Ishikawa (cell line): ENCODE results near the gene NAB1.

Experiments
- CEBPB ChIP-seq: IDR thresholded peaks from 2 replicates; pipeline ENCODE4 v1.6.1; 2012
- CREB1 ChIP-seq: IDR thresholded peaks from 2 replicates; pipeline ENCODE4 v1.6.1; 2012; ENCODE audit warnings: low read depth
- EGR1 ChIP-seq: IDR thresholded peaks from 2 replicates; pipeline ENCODE4 v1.6.1; 2012
- EP300 ChIP-seq: IDR thresholded peaks from 2 replicates; pipeline ENCODE4 v1.6.1; 2012; ENCODE audit warnings: borderline replicate concordance
- FOXM1 ChIP-seq: IDR thresholded peaks from 2 replicates; pipeline ENCODE4 v1.6.1; 2012; ENCODE audit warnings: low read depth, borderline replicate concordance
- NFIC ChIP-seq: IDR thresholded peaks from 2 replicates; pipeline ENCODE4 v1.6.1; 2012
- RAD21 ChIP-seq: IDR thresholded peaks from 2 replicates; pipeline ENCODE4 v1.6.1; 2012; ENCODE audit warnings: low read depth
- TAF1 ChIP-seq: IDR thresholded peaks from 2 replicates; pipeline ENCODE4 v1.6.1; 2012; ENCODE audit warnings: low read depth, mild to moderate bottlenecking
- YY1 ChIP-seq: IDR thresholded peaks from 2 replicates; pipeline ENCODE4 v1.6.1; 2012; ENCODE audit warnings: low read depth
- TF ChIP-seq, protein P1 (sequence below): IDR thresholded peaks from 2 replicates; pipeline ENCODE4 v1.6.1; 2012
- TF ChIP-seq, protein P2 (sequence below): IDR thresholded peaks from 2 replicates; pipeline ENCODE4 v1.6.1; 2012
- TF ChIP-seq, protein P3 (sequence below): IDR thresholded peaks from 2 replicates; pipeline ENCODE4 v1.6.1; 2012; ENCODE audit warnings: low read depth, mild to moderate bottlenecking

DNA sequence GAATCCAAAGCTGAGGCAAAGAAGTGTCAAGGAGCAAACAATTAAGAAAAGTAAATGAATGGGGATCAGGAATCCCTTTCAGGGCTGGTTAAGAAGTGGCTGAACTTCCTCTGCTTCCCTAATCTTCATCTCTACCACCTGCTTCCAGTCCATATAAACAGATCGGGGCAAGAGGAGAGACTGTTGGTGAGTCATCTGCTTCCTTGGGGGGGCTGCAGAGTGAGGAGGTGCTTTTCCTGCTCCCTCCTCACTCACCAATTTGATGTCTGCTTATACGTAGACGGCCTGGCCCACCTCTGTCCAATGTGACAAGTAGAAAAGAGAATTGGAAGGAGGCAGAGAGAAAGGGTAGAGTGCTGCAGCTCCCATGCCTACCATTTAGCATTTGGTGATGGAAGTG lies 68.4 kb downstream of the NAB1 start:
- TF ChIP-seq EP300: no peak
- TF ChIP-seq, protein P1, sequence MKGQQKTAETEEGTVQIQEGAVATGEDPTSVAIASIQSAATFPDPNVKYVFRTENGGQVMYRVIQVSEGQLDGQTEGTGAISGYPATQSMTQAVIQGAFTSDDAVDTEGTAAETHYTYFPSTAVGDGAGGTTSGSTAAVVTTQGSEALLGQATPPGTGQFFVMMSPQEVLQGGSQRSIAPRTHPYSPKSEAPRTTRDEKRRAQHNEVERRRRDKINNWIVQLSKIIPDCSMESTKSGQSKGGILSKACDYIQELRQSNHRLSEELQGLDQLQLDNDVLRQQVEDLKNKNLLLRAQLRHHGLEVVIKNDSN: no peak
- no peak for TF ChIP-seq CEBPB
- no peak for TF ChIP-seq RAD21
- TF ChIP-seq, protein P2, sequence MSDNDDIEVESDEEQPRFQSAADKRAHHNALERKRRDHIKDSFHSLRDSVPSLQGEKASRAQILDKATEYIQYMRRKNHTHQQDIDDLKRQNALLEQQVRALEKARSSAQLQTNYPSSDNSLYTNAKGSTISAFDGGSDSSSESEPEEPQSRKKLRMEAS: no peak
- TF ChIP-seq YY1: no peak
- no peak for TF ChIP-seq TAF1
- no peak for TF ChIP-seq EGR1
- TF ChIP-seq CREB1: no peak
- no peak for TF ChIP-seq NFIC
- no peak for TF ChIP-seq FOXM1
- TF ChIP-seq, protein P3, sequence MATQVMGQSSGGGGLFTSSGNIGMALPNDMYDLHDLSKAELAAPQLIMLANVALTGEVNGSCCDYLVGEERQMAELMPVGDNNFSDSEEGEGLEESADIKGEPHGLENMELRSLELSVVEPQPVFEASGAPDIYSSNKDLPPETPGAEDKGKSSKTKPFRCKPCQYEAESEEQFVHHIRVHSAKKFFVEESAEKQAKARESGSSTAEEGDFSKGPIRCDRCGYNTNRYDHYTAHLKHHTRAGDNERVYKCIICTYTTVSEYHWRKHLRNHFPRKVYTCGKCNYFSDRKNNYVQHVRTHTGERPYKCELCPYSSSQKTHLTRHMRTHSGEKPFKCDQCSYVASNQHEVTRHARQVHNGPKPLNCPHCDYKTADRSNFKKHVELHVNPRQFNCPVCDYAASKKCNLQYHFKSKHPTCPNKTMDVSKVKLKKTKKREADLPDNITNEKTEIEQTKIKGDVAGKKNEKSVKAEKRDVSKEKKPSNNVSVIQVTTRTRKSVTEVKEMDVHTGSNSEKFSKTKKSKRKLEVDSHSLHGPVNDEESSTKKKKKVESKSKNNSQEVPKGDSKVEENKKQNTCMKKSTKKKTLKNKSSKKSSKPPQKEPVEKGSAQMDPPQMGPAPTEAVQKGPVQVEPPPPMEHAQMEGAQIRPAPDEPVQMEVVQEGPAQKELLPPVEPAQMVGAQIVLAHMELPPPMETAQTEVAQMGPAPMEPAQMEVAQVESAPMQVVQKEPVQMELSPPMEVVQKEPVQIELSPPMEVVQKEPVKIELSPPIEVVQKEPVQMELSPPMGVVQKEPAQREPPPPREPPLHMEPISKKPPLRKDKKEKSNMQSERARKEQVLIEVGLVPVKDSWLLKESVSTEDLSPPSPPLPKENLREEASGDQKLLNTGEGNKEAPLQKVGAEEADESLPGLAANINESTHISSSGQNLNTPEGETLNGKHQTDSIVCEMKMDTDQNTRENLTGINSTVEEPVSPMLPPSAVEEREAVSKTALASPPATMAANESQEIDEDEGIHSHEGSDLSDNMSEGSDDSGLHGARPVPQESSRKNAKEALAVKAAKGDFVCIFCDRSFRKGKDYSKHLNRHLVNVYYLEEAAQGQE: no peak
